GM23338 (cell line): Measurements from ENCODE around the gene RGS17.

Experiments
- CREB1 ChIP-seq: fragments of 250-450 bp; sonication (Bioruptor Pico); IDR thresholded peaks from 2 replicates; pipeline ENCODE4 v1.5.0; 2020; ENCODE audit warnings: low read depth, mild to moderate bottlenecking, moderate library complexity
- CTCF ChIP-seq, 2 experiments: fragments of 200-600 bp in 1 of 2; sonication (generic) in 1 of 2; conservative IDR thresholded peaks; 2 replicates each; pipeline versions ENCODE4 v1.5.1 to v1.6.1; 2016 to 2017; ENCODE audit warnings: antibody characterized with exemption in 2 of 2, low read depth in 2 of 2, mild to moderate bottlenecking in 2 of 2, moderate library complexity in 1 of 2
- EZH2 ChIP-seq: fragments of 200-600 bp; sonication (generic); IDR thresholded peaks from one replicate; pipeline ENCODE4 v1.8.0; 2017; ENCODE audit warnings: antibody characterized with exemption, mild to moderate bottlenecking, low read depth; ENCODE audit not compliant: unreplicated experiment
- EZH2phosphoT487 ChIP-seq: fragments of 200-600 bp; sonication (generic); IDR thresholded peaks from one replicate; pipeline ENCODE4 v1.8.1; 2018; ENCODE audit warnings: antibody characterized with exemption; ENCODE audit not compliant: unreplicated experiment

- no peak for TF ChIP-seq CTCF (conservative IDR thresholded peaks at IDR 0.05; ENCODE audit: low read depth in 2 of 2)
- TF ChIP-seq CREB1, result no peak
- no peak for TF ChIP-seq EZH2phosphoT487
- no peak for TF ChIP-seq EZH2
Measured at GRCh38 chr6:153170511-153170910, 39.4 kb upstream of the RGS17 start.
